DMS79 treated with DMSO at 0.1 percent for 48 hours (cell line): ENCODE measurements around the gene DHRS12.

Experiments used
- DNase-seq: peaks from one replicate; lab custom pipeline; 2025; lab: John Stamatoyannopoulos, UW

The DHRS12 gene

DNA sequence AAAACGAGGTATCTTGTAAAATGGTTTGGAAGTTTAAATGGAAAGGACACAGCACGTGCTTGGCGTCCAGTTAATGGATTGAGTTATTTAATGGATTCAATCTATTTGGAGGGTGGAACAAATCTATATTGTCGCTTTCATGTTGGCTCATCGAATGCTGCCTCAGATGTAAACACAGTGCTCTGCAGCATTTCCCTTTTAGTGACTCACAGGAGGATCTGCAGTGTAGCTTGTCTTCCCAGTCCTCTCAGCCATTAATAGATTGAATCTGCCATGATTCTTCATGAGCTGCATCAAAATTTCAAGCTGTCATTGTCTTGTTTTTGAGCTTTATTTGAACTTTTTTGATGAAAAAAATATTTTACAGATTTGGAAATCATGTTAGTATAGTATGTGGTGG lies 44.7 kb downstream of the DHRS12 start:
- DNase-seq, result no peak

DNA sequence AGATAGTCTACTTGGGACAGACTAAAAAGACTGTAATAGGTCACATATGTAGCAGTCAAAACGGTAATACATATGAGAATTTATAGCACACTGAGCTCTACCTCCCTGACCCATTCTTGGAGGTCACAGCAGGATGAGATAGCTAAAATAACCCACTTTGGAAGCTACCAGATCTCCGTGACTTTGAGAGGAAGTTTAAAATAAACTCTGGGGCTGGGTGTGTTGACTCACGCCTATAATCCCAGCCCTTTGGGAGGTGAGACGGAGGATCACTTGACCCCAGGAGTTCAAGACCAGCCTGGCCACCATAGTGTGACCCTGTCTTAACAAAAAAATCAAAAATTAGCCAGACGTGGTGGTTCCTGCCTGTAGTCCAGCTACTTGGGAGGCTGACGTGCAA lies 45.3 kb downstream of the DHRS12 start:
- DNase-seq, result no peak

DNA sequence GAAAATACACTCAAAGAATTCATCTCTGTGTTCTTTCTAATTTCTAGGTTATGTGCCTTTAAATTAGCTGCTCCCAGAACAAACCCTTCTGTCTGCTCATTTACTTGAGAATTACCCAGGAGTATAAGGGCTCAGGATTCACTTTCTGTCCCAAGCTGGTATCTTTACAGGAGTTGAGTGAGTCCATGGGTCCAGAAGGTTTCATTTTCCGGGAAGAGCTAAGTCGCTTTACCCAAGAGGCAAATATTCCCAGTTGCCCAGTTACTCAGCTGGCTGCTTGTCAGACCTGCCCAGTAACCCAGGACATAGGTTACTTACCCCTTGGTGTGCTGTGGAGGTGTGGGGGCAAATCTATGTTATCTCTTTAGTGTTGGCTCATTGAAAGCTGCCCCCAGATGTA lies 47.3 kb downstream of the DHRS12 start:
- DNase-seq, result no peak

DNA sequence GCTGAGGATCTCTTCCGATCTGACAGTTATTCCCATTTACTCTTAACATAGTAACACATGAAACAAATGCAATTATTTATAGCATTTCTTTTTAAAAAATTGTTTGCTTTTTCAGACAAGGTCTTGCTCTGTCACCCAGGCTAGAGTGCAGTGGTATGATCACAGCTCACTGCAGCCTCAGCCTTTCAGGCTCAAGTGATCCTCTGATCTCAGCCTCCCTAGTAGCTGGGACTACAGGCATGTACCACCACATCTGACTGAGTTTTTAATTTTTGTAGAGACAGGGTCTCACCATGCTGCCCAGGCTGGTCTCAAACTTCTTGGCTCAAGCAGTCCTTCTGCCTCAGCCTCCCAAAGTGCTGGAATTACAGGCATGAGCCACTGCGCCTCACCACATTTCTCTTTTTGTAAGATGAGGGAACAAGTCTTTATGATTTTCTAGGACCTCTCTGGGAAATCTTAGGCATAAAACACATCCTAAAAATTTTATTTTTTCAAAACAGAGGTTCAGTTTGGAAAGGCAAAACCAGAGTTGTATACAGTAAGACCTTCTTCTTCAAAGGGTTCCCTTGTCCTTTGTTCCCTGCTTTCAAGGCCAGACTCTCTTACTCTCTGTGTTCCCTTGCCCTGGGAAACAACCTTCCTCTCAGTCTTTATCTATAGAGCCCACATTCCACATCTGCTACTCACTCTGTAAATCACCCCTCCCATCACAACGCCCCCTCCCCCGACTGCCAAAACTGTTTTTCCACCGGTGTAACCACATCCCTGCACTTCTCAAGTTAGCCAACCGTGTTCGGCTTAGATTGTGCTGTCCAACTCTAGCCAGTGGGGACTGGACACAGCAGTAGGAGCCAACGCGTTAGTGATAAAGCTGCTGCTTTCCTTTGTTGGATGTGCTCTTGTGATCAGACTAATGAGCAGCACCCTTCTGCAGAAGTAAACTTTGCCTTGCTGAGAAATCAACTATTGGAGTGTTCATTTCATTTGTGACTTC lies 56.2 kb downstream of the DHRS12 start:
- DNase-seq, result no peak

DNA sequence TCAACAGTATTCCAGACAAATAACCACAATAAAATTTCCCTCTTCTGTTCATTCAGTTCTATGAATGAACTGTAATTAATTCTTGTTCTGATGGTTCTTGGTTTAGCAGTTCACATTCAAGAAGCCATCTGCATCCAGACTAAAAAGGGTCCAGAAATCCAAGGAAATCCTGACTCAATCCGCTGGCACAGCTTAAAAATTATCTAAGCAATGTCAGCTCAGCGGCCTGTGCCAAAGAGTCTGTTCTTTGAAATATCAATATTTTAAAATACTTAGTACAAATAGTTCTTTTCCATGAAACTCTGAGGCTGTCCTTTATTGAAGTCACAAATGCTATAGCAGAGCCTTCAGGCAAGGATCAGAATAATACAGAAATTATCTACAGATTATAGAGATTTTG lies 57.2 kb downstream of the DHRS12 start:
- no peak for DNase-seq

DNA sequence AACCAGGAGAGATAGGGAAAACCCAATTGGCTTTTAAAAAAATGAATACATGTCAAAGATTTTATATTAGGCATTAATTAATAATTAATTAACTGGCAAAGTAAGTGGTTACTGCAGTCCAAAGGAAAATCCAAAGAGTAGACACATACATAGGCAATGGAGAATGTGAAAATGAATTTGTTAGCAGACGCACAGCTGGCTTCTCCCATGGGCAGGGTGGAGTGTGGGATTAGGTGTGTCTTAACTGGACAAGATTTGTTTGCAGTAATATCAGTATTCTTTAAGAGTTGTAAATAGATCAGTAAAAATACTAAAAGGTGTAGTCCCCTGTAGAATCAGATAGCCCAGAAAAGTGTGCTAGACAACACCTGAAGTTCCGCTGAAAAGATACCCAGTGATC lies 58.7 kb downstream of the DHRS12 start:
- no peak for DNase-seq

DNA sequence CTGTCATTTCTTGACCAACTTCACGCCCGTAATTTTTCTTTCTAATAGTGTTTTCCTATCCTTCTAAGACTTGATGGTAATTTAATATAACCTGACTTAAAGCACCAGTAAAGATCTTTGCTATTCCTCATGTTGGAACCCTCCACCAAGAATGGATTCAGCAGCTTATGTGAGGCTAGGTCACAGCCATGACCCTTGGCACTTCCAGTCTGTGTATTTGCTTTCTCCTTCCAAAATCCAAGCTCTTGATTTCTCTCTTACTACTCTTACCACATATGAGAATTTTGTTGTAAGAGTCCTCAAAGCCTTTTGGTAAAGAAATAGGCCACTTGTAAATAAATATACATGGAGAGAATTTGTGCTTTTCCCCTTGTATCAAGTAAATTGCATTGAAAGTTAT lies 61.4 kb downstream of the DHRS12 start:
- DNase-seq, result no peak

DNA sequence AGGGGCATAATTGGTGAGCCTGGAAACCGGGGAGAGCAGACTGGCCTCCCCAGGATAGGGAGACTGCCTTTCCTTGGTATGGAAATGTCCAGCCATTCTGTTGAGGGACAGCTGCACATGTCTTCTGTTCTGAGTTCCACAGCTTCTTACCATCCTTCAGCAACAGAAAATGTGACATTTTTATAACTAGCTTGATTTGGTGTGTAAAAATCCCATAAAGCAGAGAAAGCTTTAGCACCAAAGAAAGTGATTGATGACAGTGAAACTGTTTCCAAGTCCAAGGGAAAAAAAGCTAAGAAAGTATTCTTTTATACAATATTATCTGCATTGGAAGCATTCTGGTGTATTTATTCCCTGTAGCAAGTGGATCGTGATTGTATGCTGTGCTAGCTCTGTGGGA lies 61.9 kb downstream of the DHRS12 start:
- DNase-seq, result no peak

DNA sequence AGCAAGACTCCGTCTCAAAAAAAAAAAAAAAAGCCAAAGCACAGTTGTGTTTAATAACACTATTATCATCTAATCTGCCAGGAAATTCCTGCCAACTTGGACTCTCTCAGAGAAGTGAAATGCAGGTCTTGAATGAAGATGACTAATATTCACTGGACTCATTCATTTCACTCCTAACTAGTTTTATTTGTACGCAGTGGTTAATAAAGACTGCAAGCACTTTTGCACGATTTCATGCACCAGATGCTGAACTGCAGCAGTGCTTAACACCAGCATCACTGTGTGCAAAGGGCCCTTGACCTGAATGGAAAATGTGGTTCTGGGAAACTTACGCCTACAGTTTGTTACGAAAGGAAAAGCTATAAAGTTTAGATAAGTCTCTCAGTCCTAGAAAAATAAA lies 63.3 kb downstream of the DHRS12 start:
- no peak for DNase-seq

DNA sequence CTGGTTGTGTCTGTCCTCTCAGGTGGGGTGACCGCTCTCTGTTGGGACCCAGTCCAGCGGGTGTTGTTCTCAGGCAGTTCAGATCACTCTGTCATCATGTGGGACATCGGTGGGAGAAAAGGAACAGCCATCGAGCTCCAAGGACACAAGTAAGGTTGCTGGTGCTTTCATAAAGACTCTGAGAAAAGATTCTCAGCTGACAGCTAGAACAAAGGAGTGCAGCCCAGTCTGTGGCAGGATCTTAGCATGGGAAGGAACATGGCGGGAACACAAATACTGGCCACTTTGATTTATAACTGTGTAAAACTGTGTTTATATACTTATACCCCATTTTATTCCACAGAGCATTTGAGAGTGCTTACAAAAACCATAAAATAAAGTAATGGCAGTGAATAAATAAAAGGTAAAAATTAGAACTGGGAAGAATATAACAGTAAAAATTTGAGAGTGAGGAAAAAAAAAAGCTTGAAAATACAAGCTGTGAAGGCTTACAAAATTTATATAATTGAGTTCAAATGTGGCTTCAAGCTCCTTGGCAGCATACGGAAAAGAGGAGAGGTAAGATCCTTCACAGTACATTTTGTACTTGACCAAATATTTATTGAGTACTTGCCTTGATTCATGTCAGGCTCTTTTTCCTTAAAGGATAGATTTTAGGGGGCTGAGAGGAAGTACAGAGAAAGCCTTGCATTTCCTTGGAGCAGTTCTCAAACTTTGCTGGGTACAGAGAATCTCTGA lies 64.8 kb downstream of the DHRS12 start:
- no peak for DNase-seq

DNA sequence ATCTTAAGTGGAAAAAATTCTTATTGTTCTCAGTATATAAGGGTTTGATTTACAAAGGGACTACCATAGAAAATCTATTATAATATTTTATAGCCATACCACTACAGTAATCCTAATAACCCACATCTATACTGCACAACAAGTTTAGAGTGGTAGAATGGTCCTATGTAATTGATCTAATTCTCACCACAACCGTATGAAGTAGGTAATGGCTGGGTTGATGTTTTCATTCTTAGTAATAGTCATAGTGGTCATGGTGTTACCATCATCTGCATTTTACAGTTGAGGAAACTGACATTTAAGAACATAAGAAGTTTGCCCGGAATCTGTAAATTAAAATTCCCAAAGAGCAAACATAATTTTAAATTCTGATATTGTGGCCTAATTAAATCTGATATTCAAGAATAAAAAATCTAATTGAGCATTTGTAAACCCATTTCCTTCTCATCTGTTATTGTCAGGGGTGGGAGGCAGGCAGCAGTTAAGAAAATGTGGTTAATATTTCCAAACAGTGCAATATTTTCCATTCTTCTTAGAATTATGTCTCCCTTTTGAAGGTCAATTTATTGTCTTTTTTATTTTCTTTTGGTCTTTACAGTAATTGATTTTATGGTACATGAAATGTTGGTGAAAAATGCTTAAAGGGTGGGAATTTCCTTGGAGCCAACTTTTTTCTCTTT lies 65.6 kb downstream of the DHRS12 start:
- no peak for DNase-seq

DNA sequence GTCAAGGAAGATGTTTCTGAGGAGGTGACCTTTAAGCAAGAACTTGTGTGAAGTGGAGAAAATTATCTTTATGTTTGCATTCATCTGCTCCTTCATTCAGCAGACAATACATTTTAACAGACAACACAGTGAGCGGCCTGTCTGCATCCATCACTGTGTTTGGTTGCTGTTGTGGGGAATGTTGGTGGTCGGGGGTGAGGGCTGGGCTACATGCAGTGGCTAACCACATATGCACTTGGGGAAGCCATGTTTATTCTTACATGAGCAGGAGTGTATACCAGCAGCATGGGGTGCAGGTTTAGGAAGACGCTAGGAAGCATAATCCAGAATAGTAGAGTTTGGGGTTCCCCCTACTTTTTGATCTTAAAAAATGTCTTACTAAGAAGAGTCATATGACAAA lies 66.4 kb downstream of the DHRS12 start:
- DNase-seq, result no peak

DNA sequence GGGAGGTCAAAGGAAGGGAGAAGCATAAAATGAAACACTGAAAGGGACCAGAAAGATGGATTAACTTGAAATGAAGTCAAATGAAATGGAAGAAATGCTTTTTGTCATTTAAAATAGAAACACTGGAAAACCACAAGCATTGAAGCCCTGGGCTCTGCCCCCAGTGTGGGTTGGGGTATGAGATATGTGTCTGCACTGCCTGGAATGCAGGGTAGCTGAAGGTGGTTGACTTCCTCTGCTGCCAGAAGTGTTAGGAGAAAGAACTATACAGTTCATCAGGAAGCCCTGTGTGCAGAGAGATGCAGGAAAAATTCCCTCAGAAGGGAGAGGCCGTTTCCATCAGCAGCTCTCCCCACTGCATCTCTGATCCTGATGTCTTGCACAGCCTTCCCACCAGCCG lies 69.2 kb downstream of the DHRS12 start:
- no peak for DNase-seq

DNA sequence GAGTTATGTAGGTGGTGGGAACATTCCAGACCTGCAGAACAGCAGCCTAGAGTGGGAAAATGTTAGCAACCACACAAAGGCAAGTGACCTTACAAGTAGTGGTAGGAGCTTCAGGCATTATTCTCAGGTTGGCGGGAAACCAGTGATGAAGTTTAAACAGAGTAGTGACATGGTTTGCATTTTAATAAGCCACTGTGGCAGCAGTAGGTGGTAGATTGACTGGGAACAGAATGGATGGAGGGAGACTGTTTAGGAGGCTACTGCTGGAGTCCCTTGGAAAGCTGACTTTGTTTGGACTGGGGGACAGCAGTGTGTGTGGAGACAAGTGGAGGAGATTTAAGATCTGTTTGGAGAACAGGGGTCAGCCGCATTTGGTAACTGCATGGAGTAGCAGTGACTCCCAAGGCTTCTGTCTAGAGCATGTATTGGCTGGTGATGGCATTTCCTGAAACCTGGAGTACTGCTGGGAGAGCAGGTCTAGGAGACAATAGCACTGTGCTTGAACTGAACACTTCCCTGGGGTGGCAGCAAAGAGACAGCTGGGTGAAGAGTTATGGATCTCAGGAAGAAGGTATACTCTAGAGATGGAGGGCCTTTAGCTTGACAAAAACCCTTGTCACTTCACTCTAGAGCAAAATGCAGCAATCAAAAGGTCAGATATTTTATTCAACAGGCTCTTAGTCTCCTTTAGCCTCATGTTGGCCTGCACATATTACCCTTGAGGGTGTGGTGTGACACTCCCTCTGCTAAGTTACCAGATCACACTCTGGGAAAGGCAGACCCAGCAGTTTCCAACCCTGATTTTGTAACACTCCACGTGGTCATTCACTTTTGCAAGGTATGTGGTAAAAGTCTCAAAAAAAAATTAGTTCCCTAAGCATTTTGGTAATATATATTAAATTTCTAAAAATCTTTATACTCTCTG lies 70.3 kb downstream of the DHRS12 start:
- DNase-seq, result no peak

DNA sequence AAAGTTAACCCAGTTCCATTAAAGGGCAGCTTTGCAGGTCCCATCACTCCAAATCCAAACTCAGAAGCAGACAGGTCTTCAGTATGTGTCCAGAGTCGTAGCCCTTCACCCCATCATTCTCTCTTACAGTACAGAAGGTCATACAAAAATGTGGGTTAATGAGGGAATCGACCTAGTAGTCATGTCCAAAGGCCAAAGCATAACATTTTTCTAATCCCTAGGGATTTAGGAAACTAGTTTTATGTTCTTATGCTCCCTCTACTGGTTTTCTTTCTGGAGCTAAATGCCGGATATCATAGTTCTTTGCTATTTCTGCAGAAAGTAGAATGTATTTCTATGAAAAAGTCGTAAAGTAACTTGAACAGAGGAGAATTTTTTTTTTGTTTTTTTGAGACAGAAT lies 72.2 kb downstream of the DHRS12 start:
- DNase-seq, result no peak

DNA sequence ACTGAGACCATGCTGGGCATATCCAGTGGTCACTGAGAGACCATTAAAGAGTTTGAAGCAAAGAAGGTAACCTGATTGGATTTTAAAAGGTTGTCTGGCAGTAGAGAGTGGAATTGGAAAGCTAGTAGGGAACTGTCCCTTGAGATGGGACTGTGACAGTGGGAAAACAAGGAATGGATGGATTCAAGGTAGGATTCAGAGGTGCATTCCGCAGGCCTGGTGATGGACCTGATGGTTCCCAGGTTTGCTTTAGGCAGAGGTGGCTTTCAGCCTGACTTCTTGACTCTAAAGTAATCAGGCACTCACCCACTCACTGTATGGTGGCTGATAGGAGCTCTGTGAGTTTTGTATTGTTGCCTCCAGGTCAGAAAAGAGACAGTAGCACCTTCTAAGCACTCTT lies 73.0 kb downstream of the DHRS12 start:
- DNase-seq, result no peak

DNA sequence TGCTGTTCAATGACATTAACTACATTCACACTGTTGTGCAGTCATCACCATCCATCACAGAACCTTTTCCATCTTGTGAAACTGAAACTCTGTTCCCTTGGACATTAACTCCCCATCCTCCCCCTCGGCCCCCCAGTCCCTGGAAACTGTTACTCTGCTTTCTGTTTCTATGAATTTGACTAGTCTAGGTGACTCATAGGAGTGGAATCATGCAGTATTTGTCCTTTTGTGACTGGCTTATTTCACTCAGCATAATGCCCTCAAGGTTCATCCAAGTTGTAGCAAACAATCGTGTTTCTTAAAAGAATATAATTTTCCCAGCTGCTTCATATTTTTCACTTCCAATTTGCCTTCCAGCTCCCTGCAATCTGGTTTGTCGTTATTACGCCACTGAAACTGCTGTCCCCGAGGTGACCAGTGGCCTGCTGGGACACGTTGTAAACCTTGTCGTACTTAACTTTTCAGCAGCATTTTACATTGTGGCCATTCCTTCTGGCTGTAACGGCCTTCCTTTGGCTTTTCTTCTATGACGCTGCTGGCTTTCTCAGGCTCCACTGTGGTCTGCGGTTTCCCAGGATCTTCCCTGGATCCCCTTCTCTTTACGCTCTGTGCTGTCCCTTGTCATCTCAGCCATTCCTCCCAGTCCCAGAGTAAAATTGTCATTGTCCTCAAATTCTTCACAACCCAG lies 74.0 kb downstream of the DHRS12 start:
- DNase-seq, result no peak

DNA sequence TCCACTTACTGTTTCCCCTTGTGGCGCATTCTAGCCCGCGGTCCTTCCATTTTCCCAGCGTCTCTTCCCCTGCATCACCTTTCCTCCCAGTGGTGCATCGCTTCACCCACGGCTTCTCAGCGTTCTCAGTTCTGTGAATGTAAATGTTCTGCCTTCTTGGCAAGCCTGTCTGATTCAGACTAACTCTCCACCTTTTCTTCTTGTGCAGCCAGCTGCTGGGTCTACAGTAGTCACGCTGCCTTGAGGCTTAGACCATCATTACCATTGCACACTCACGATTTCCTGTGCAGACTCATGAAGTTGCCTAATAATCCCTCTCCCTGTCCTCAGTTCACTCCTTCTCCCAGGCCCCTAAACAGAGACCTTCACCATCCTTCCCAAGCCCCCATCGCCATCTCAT lies 75.0 kb downstream of the DHRS12 start:
- no peak for DNase-seq

DNA sequence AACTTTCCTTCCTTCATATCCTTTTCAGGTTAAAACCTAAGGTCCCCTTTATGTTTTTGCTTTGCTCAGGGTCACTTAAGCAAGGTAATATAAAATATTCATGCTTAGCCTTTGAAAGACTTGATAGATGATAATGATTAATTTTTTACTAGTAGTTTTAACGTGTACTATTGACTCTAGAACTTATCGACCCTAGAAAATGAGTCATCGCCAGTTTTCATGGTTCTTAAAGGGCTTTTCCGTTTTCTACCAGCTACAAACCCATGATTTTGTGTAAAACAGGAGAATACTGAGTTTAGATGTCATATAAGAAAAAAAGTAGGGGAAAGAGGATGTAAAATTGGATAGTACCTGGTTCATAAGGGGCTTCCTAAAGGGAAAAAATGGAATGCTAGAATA lies 75.7 kb downstream of the DHRS12 start:
- DNase-seq, result no peak

DNA sequence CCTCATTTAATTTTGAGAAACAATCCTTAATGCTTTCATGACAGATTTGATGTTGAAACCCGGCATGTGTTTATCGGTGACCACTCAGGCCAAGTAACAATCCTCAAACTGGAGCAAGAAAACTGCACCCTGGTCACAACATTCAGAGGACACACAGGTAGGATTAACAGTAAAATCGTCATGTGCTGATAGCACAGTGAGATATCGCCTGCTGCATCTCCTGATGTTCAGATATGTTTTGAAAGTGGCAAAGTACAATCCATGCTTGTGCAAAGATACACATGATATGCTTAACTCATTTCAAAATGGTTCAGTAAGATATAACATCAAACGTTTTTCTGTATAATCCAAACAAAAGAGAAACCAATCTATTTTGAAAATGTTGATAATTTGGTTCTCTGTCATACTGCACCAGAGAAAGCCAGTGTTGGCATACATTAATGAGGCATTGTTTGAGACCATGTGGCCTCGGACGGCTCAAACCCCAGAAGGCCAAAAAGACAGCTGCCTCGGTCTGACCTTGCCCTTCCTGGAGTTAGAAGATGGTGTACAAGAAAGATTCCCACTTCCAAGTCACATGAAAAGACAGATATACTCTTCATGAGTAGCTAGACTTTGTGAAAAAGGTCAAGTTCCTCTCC lies 76.2 kb downstream of the DHRS12 start:
- DNase-seq, result no peak
